GM18502 (cell line): ENCODE data around the gene IGSF10.

ENCODE experiments used
- ATAC-seq: cut with Tn5 transposase; IDR thresholded peaks from one replicate; pipeline ENCODE4 v1.9.1; 2021; ENCODE audit warnings: mild to moderate bottlenecking; ENCODE audit not compliant: unreplicated experiment, poor library complexity

IGSF10 gene

DNA sequence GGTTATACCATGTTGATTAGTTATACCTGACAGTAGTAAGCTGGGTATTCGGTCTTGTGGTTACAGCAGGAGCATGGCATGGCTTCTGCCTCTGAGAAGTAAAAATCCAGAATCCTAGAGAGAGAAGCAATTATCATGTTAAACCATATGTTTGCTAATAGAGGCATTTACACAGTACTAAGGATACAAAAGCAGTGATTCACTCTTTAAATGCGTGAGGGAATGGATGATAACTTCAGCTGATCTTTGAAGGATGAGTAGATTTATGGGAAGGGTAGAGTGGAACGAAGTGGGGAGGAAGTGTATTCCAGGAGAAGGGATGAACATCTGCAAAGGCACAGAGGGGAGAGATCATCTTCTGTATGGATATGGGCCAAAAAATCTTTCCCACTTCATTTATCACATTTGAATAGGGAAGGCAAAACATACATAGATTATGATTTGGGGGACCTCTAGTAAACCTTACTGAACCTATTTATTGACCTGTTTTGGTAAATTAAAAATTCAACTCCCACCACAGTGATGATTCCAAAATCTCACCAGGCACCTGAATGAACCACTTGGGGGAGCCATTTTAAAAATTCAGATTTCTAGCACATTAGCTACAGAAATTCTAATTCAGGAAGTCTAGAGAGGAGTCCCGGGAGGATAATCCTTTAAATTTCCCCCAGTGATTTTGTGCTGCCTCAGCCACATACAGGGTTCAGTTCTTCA is 35.1 kb downstream of the IGSF10 start:
- peak; percentile 34 for ATAC-seq

DNA sequence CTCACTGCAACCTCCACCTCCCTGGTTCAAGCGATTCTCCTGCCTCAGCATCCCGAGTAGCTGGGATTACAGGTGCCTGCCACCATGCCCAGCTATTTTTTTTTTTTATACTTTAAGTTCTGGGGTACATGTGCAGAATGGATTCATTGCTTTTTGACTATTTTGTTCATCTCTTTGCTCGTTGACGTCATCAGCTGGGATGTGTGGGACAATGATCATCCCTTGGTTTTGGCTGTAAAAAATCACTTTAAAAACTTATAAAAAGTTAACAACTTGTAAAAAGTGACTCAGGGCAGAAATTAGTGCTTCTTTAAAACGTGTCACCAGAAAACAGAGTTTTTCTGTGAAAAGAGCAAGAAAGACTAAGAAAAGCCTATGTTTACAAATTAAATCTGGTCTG is 37.8 kb downstream of the IGSF10 start:
- ATAC-seq: no peak

DNA sequence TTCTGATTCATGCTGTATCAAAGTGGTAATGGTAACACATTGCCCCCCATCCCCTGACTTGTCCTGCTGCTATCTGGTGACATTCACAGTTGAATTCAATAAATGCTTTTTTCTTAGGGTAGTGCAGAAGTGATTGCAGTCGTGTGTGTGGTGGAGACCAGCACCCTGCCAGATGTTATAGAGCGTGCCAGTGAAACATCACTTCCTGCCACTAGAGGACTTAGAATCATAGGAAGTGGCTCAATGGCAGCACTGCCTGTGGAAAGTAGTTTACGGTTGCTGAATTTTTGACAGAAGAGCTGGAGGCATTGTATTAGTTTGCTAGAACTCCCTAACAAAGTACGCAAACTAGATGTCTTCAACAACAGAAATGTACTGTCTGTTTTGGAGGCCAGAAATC is 38.9 kb downstream of the IGSF10 start:
- ATAC-seq: peak; percentile 45

DNA sequence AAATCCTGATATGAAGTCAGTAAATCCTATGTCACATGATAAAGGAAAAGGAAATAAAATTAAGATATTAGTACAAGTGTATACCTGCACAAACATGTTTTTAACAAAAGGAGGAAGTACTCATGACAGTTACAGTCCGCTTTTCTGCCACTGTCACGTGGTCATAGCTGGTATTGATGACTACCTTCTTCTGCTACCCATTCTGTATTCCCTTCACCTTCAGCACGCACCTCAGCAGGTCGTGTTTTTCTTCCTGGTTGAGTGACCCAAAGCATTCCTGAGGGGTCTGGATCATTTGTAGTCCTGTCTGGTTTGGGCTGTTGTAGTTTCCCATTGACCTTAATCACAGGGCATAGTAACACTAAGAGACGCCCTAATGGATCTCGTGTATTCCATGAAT is 41.1 kb downstream of the IGSF10 start:
- ATAC-seq: no peak

DNA sequence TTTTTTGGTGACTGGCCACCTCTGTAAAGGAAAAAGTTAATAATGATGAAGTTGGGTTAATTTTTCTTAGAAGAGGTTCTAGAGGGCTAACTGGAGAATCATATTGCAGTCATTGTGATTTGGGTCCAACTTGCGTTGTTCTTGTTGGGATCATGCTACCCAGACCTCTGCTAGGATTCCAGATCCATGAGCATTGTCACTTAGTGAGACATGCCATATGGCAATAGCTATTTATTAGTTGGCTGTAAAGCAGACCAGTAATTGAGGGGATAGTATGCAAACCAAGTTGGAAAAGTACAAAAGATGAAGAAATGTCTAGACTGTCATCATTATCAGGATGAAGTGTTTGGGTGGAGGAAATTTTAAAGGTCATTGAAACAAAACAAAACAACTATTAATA is 45.6 kb downstream of the IGSF10 start:
- no peak for ATAC-seq

DNA sequence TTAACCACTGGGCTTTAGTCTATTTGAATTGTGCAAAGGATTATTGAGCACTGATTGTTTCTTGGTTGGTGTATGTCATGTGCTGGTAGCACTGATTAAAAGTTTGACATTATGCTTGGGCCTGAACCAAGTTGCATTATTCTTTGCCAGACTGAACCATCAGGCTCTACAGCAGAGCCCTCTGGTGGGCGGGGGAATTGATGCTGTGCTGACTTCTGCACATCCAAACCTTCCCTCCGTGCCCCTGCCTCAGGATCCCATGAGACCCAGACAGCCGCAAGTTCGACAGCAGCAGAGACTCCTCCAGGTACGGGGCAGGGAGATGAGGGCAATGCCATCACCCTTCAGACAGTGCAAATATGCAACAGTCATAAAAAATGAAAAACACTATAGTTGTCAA is 47.9 kb downstream of the IGSF10 start:
- no peak for ATAC-seq
